A673 (cell line): ENCODE results near the gene AOX1.

Experiments
- EZH2 ChIP-seq: fragments of 200-600 bp; sonication (generic); IDR thresholded peaks from 2 replicates; pipeline ENCODE4 v1.6.1; 2017; ENCODE audit warnings: borderline replicate concordance, low read depth, mild to moderate bottlenecking, mixed read lengths, antibody characterized with exemption, low read length; ENCODE audit not compliant: poor library complexity, severe bottlenecking
- TF ChIP-seq, protein P1 (sequence below): fragments of 300-800, 200-600 bp; sonication (generic); conservative IDR thresholded peaks from 2 replicates; pipeline ENCODE4 v1.5.1; 2017; ENCODE audit warnings: low read depth, mild to moderate bottlenecking, antibody characterized with exemption, low read length, moderate library complexity, mixed read lengths

DNA sequence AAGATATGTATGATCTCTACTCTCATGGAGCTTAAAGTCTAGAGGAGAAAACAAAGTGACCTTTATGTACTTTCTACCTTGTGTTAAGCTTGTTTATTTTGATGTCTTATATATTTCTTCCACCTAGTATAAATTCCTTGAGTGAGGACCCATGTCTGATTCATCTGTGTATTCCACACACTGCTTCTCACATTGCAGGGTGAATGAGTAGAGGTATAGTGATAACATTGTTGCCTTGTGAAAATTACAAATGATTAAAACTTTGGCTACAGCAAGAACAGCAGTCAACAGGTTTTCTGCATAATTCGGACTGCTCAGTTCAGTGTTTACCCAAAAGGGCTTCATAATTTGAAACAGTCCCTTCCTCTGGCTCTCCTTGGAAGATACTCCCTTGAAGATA is 36.3 kb downstream of the AOX1 start:
- TF ChIP-seq, protein P1, sequence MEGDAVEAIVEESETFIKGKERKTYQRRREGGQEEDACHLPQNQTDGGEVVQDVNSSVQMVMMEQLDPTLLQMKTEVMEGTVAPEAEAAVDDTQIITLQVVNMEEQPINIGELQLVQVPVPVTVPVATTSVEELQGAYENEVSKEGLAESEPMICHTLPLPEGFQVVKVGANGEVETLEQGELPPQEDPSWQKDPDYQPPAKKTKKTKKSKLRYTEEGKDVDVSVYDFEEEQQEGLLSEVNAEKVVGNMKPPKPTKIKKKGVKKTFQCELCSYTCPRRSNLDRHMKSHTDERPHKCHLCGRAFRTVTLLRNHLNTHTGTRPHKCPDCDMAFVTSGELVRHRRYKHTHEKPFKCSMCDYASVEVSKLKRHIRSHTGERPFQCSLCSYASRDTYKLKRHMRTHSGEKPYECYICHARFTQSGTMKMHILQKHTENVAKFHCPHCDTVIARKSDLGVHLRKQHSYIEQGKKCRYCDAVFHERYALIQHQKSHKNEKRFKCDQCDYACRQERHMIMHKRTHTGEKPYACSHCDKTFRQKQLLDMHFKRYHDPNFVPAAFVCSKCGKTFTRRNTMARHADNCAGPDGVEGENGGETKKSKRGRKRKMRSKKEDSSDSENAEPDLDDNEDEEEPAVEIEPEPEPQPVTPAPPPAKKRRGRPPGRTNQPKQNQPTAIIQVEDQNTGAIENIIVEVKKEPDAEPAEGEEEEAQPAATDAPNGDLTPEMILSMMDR = no peak
- TF ChIP-seq EZH2 = no peak
